GM18526 (cell line): ENCODE measurements around the gene ITPK1.

Experiments
- POLR2A ChIP-seq: IDR thresholded peaks from 3 replicates; pipeline ENCODE4 v1.6.1; 2011; ENCODE audit not compliant: insufficient read length; ENCODE audit errors: extremely low read depth

The ITPK1 gene

DNA sequence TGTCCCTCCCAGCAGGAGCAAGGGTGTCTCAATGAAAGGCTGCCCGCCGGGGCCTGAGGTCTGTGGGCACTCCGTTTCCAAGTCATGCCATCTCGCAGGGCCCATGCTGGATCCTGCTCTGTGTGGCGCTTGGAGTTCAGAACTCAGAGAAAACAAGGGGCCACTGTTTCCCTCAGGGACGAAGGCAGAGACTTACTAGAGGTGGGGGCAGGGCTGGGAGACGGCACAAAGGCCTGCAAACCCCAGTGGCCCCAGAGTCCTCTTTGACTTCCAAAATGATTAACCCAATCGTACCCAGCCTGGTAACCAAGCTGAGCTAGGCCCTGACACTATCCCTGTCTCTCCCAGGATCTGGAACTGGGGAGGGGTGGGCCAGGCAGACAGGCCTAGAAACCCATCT, 95.8 kb downstream of the ITPK1 start:
- TF ChIP-seq POLR2A = no peak

DNA sequence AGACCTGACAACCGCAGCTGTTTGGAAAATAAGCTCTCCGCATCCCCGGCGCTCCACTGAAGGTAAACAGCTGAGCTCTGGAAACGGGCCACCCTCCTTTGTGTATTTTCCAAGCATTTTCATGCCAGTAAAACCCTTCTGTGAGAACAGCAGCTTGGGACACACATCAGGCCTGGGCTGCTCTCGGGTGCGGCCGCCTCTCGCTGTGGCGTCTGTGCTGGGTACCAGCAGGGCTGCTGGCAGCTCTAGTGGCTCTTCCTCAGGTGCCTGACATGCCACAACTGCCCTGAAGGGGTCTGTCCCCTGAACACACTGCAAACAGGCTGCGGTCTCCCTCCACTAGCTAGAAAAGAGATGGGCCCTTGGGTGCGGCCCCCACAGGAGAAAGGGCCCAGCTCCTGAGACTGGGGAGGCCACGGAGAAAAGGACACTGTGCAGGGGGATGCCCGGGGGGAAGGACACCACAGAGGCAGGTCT, 96.3 kb downstream of the ITPK1 start:
- TF ChIP-seq POLR2A = no peak

DNA sequence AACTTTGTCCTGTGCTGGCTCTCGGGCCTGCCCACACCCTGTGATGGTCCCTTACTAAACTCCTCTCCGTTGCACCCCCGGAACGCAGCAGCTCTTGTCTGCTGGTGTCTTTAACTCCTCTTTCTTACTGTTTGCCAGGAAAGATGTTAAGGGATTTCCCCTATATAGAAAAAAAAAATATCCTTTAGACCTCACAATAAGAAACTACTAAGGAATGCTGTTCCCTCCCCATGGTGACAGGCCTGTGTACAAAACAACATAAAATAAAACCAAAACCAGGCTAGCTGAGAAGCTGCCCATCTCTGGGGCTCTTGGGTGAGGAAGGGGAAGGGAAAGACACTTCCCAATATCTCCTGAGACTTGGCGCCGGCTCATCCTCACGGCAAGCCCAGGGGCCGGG, 97.4 kb downstream of the ITPK1 start:
- TF ChIP-seq POLR2A = no peak

DNA sequence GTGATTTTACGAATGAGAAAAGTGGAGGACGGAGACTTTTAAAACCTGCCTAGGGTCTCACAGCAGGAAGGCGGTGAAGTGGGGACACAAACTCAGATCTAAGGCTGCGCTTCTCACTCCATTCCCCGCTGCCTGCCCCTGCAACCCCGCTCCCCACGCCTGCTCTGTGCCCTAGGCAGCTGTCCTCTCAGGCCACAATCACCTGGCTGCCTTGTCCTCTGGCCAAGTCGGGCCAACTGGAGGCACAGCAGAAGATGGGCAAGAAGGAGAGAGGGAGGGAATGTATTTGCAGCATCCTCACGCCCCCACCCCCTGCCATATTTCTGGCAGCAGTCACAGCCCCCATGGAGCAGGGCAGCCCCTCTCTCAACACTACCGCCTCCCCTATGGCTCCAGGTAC, 97.8 kb downstream of the ITPK1 start:
- no peak for TF ChIP-seq POLR2A

DNA sequence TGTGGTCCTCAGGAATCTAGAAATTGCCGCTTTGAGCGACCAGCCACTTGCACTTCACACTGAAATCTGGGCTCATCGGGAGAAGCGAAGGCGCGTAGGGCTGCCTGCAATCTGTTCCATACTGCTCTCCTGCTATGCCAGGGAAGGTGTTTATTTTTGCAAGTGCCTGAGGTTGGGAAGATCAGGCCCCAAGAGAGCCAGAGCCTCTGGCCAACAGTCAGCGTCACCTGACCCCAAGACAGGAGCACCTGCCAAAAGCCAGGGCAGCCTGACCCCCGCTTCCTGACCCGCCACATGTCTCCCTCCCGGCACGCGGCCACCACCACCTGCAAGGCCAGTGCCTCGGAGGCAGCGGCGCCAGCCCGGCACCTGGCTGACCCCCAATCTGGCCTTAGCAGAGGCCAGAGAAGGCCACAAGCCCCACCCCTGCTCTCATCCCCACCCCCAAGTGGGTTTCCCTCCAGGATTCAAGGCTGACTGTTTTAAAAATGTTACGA, 98.4 kb downstream of the ITPK1 start:
- TF ChIP-seq POLR2A = no peak

DNA sequence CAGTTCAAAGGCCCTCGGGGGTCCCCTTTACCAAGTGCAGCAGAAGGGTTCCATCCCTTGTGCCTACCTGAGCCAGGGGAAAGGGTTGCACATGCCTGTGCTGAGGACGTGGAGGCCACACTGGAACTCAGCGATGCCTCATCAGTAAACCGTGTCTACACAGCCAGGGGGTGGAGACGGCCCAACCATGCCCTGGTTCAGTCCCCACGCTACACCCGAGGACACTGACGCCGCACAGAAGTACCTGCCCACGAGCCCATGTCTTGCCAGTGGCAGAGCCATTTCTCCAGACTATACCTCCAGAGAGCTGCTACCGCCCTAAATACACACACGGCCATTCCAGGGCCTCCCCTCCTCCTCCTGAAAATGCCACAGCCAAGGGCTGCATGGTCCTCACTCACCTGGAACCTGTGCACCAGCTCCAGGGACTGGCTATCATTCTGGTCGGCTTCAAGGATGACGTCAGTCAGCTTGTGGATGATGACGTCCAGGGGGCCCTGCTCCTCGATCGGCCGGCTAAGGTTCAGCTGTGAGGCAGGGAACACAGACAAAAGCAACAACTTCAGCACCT, 99.4 kb downstream of the ITPK1 start:
- no peak for TF ChIP-seq POLR2A

DNA sequence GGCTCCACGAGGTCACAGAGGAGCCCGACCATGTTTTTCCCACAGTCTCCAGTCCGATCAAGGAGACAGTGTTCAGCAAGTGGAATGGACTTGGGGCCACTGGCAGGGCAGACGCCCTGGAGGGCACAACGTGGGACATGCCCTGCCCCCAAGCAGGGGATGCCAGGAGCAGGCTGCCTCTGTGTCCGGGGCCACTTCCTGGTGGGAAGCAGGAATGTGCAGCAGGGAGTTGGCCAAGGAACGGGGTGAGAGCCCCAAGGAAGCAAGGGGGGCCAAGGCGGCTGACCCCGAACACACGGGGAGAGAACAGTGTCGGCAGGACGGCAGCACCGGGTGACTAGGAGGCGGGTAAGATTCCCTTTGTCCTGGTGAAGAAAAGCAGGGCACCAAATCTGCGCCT, 100.2 kb downstream of the ITPK1 start:
- no peak for TF ChIP-seq POLR2A

DNA sequence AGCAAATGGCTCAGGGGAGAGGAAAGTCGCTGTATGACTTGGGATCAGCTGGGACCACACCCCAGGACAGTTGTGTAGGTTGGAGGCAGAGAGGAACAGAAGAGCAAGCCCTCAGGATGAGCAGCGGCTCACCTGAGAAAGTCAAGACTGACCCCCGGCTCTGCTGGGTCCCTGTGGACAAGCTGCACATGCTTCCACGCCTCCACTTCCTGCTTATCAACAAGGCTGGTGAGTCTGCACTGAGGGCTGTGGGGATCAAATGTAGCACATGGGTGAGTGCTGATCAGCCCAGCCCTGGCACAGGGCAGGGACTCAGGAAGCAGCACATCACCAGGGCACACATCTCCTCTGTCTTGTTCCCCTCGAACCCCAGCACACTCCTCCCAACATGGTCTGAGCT, 100.7 kb downstream of the ITPK1 start:
- TF ChIP-seq POLR2A = no peak

DNA sequence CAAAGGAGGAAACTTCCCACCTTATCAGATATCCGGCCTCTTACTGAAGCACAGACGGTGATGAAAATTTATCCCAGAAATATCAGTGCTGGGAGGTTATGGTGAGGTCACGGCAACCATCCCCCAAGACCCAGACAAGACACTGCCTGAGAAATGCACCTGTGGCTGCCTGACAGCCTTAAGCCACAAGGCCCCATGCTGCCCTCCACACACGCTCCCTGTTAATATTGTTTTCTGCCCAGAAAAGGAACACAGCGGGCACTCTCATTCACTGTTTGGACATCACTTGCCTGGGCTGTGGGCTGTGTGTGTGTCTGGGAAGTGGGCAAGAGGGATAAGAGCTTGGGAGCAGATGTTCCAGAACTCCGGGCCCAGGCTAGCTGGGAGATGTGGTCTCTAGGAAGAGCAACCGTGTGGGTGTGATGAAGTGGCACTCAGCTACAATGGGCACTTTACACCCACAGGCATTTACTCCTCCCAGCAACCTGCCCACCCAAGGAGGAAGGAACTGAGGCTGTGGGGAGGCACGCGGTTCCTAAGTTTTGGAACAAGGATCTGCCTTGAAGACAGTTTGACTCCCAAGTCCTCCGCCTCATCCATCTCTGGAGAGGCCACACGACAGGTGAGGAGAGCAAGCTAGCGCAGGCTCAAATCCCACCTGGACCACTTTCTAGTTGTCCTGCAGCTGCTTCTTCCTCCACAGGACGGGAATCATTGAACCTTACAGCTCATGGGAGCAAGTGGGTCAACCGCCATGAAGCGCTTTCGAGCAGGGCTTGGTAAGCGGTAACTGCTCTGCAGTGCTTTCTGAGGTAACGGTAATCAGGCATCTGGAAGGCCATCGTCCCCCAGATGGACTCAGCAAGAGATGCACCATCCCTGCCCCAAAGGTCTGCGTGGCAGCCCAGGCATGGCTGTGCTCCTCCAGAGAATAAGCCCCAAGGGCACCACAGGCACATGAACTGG, 101.4 kb downstream of the ITPK1 start:
- TF ChIP-seq POLR2A = no peak

DNA sequence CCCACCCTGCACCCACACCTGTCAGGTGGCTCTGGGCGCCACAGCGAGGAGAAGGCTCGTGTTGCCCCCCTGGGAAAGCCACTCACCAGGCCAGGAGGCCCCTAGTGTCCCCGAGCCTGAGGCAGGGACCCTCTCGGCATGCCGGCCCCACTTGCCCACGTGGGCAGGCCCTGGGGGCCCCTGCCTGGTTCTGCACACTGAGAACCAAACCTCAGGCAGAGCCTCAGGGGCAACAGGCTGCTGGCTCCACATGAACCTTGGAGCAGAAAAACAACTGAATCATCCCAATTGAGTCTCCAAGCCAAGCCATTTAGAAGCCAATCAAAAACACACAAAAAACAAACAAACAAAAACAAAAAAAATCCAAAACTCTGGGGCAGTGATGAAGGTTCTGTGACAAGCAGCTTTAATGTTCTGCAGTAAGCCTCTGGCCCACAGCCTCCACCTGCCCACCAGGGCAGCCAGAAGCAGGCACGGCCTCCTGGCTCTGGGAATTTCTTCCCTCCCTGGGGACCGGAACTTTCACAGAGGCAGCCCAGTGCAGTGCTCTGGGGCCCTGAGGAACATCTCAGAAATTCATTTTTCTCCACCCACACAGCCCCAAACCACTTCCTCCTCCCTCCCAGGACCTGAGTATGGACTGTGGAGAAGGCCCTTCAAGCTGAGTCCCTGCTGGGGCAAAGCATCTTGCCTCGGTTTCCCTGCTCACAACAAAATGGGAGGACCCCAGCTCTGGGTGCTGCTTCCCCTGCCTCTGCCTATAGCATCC, 102.6 kb downstream of the ITPK1 start:
- TF ChIP-seq POLR2A = no peak

DNA sequence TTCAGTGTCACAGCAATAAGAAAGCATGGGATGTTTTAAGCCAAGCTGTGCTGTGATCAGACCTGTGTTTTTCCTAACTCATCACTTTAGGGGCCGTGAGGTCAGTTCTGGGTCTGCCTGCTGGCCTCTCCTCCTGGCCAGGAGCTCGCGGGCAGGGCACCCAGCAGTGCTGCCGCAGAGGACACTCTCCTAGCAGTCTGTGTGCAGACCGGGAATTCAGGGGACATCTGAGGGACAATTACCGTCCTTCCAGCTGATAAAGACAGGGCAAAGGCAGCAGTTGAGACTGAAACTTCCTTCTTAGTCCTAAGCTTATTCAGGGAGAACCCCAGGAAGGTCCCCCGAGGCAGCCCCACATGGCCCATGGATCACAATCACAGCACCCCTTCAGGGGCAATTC, 103.2 kb downstream of the ITPK1 start:
- TF ChIP-seq POLR2A = no peak

DNA sequence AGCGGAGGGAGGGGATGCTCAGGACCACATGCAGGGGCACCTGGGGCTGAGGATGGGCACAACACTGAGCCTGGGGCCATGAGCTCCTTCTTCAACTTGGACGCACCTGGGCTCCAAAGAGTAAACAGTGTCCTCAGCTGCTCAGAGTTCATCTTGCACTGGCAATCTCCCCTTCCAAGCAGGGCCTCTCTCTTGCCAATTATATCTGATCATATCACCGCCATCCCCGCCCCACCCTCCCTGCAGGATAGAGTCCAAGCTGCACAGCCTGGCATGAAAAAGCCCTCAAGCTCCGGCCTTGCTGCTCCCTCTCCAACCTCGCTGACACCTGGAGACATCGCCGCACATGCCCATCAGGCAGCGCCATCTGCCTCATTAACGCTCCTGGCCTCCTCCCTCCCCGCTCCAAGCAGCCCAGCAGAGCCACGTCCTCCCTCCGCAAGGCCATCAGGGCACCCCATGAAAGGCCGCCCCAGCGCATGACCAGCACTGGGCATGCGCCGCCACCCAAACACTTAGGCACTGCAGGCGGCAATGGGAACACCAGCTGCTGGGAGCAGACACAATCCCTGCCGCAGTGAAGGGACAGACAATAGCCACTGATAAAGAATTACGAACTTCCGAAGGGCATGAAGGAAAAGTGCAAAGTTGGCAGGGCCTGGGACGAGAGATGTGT, 103.9 kb downstream of the ITPK1 start:
- no peak for TF ChIP-seq POLR2A

DNA sequence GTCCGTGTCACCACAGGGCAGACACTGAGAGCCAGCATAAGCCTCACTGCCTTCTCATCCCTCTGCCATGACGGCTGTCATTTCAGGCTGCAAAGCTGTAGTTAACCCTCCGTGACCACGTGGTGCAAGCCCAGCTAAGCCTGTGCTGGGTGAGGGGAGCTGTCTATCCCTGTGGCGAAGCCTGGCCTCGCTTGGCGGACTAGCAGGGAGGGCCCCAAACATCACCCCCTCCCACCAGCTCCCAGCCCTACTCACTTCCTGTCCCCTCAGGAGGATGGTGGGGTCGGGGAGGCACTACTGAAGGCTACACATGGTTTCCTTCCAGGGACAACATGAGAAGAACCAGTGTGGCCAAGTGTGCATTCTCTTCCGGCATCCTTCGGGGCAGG, 104.6 kb downstream of the ITPK1 start:
- no peak for TF ChIP-seq POLR2A

DNA sequence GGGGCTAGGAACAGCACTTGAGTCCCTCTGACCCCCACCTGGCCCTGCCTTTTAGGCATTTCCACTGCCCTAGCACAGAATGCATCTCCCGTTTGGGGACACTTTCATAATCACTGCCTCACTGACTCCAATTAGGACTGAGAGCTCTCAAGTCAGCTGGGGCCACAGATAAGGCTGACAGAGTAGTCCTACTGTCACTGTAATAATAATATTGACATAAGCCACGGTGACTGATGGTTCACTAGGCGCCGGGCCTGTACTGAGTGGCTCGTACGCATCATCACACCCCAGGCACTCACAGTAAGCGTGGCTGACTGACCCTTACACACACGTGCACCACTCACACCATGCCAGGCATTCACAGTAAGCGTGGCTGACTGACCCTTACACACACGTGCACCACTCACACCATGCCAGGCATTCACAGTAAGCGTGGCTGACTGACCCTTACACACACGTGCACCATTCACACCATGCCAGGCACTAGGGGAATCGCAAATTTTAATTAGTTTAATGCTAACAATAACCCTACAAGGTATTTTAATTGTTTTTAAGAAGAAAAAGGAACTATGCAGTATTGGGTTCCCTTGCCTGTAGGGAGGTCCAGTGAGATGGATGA, 105.1 kb downstream of the ITPK1 start:
- TF ChIP-seq POLR2A = no peak

DNA sequence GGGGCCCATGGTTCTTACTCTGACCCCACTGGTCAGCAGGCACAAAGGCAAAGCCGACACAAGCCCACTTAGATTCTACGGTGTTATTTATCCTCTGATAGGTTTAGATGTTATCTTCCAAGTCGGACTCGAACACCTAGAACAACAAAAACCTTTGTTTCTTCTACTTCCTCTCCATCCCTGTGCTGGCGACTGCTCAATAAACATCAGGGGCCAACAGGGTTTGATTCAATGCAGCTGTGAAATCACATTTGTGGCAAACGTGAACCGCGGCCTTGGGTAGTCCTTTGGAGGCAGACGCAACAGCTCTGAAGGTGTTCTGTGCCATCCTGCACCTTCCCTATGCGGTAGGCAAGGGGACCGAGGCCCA, 105.6 kb downstream of the ITPK1 start:
- TF ChIP-seq POLR2A = no peak

DNA sequence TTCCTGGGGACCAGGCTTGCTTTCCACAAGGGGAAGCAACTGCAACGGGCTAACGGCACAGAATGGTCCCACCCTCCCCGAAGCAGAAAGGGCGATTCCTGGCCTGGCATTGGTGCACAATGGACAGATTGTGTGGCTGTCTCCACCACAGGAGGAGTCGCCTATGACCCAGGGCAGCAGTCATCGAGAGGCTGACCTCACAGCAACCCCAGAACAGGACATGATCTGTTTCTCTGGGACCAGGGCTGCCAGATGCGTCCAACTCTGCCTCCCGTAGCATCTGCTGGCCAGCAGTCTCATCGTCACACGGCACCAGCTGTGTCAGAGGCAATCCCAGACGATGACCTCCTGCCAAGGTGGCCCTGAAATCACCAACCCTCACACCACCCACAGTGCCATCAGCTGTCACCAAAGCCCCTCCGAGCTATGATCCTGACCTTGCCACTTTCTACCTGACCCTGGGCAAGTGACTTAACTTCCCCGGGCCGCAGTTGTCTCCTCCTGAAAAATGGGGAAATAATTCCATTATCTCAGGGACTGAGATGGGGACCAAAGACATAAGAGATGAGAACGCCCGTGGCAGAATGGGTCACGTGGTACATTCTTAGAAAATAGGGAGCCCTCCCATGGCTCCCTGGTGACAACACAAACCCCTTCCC, 106.1 kb downstream of the ITPK1 start:
- no peak for TF ChIP-seq POLR2A
